ENCODE results near the gene UMAD1.

- TF ChIP-seq GATA2 (IDR thresholded peaks at IDR 0.05; ENCODE audit: low read depth, low read length) (no peak), GATA3 (IDR thresholded peaks at IDR 0.05; ENCODE audit: low read depth, low read length) (no peak)
Measured at GRCh38 chr7:7779888-7780287, 139.3 kb downstream of the UMAD1 start.

Data from SH-SY5Y (cell line).